ENCODE measurements around the gene ATRN. TPM values are rescaled to one million over a fixed set of nuclear protein-coding genes. Genes with fewer than 3 reads are reported as not detected.
"Not testable (repeated sequence)": the region's sequence is repeated elsewhere in the genome, so short reads cannot be mapped to it uniquely, and the experiment has no call there.

ATRN gene
- total RNA-seq, 1 donor from 2014 or later = 50.2 TPM

DNA sequence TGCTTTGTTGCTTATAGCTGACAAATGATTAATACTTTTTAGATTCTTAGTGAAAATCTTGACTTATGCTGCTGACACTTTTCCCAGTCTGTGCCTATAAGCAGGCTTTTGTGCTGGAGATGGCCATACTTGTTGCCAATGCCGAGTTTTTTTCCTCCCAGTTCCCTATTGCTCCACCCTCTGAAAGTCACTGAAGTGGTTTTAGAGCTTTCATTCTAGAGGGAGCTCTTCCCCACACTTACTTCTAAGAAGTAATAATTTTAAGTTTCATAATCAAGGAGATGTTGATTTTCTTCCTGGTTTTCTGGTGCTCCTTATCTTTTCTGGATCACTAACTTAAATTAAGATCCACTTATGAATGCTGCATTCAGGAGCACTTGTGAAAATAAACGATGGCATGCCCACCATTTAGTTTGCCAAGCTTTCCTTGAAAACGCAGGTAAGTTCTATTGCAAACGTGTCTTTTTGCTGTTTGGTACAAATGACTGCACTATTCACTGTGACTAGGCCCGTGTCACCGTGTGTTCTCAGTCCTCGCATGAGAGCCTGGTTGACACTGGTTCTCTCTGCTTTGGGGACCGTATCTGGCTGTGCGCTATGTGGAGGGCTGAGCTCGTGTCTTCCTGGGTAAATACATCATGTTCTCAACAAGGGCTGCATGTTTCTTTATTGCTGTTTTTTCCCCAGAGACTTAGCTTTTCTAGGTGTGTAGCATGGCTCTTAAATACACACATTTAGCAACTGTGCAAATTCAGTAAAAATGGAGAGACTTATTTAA is 142.2 kb downstream of the ATRN start:
- Mint-ChIP-seq H3K27ac (ENCODE audit: unreplicated experiment) (no peak overlapping the region), H3K4me3 (ENCODE audit: unreplicated experiment) (no peak overlapping the region), H3K4me1 (ENCODE audit: unreplicated experiment) (peaks cover 15% of the 10 kb centered on the region), H3K36me3 (ENCODE audit: unreplicated experiment) (peaks cover 23% of the 10 kb centered on the region), H3K9me3 (ENCODE audit: unreplicated experiment) (peaks cover 2% of the 10 kb centered on the region), H3K27me3 (ENCODE audit: unreplicated experiment) (no peaks in the 10 kb centered on the region)
- no peak for DNase-seq (ENCODE audit: extremely low spot score, unreplicated experiment)
- TF ChIP-seq, protein P1, sequence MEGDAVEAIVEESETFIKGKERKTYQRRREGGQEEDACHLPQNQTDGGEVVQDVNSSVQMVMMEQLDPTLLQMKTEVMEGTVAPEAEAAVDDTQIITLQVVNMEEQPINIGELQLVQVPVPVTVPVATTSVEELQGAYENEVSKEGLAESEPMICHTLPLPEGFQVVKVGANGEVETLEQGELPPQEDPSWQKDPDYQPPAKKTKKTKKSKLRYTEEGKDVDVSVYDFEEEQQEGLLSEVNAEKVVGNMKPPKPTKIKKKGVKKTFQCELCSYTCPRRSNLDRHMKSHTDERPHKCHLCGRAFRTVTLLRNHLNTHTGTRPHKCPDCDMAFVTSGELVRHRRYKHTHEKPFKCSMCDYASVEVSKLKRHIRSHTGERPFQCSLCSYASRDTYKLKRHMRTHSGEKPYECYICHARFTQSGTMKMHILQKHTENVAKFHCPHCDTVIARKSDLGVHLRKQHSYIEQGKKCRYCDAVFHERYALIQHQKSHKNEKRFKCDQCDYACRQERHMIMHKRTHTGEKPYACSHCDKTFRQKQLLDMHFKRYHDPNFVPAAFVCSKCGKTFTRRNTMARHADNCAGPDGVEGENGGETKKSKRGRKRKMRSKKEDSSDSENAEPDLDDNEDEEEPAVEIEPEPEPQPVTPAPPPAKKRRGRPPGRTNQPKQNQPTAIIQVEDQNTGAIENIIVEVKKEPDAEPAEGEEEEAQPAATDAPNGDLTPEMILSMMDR (IDR thresholded peaks at IDR 0.05) = no peak

DNA sequence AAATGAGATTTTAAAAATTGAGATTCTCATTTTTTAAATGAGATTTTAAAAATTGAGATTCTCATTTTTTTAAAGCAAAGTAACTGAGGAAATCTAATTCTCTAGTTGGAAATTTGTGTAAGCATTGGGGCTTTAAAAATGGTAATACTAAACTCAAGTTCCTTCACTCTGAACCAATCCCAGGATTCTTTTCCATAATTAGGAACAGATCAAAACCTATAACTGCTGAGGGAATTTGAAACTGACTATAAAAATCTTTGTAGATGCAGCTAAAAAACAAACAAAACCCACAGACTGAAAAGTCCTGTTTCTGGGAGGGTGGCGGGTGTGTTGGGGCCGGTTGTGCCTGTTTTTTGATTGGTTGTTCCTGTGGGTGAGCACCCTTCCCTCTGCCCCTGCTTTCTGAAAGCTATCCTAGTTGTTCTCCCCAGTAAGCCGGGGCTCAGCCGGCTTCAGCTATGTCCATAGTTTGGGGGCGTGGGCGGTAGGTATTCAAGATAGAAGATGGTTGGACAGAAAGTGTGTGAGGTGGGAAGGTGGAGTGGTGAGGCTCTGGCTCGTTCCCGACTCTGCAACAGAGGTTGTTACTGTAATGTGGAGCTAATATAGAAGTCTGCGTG is 143.1 kb downstream of the ATRN start:
- DNase-seq (ENCODE audit: extremely low spot score, unreplicated experiment) = no peak
- peak overlapping the region; percentile 35 for H3K27ac Mint-ChIP-seq (ENCODE audit: unreplicated experiment)

DNA sequence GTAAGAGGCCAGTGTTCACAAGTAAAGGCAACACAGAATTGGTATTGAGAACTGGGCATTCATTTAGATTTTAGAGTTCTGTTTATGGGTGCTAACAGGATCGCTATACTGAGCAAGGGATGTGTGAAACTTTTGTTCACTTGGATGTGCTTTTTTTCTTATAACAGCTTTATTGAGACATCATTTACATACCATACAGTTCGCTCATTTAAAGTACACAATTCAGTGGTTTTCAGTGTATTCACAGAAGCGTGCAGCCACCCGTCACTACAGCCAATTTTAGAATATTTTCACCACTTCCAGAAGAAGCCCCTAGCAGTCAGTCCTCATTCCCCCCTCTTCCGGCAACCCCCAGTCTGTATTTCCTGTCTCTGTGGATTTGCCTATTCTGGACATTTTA is 143.6 kb downstream of the ATRN start:
- TF ChIP-seq, protein P1 (IDR thresholded peaks at IDR 0.05) = no peak
- no peaks in the 10 kb centered on the region for H3K27me3 Mint-ChIP-seq (ENCODE audit: unreplicated experiment)
- no peak for DNase-seq (ENCODE audit: extremely low spot score, unreplicated experiment)
- peaks cover 15% of the 10 kb centered on the region for H3K4me1 Mint-ChIP-seq (ENCODE audit: unreplicated experiment)
- no peak overlapping the region for H3K4me3 Mint-ChIP-seq (ENCODE audit: unreplicated experiment)
- peaks cover 14% of the 10 kb centered on the region for H3K36me3 Mint-ChIP-seq (ENCODE audit: unreplicated experiment)
- H3K27ac Mint-ChIP-seq (ENCODE audit: unreplicated experiment) = peak overlapping the region; percentile 35
- no peaks in the 10 kb centered on the region for H3K9me3 Mint-ChIP-seq (ENCODE audit: unreplicated experiment)

More for the DNA sequence above, 143.1 kb downstream of the ATRN start:
- peaks cover 17% of the 10 kb centered on the region for H3K36me3 Mint-ChIP-seq (ENCODE audit: unreplicated experiment)
- no peaks in the 10 kb centered on the region for H3K9me3 Mint-ChIP-seq (ENCODE audit: unreplicated experiment)
- TF ChIP-seq, protein P1 (IDR thresholded peaks at IDR 0.05) = no peak
- no peak overlapping the region for H3K4me3 Mint-ChIP-seq (ENCODE audit: unreplicated experiment)
- H3K4me1 Mint-ChIP-seq (ENCODE audit: unreplicated experiment) = peaks cover 15% of the 10 kb centered on the region
- H3K27me3 Mint-ChIP-seq (ENCODE audit: unreplicated experiment) = no peaks in the 10 kb centered on the region

DNA sequence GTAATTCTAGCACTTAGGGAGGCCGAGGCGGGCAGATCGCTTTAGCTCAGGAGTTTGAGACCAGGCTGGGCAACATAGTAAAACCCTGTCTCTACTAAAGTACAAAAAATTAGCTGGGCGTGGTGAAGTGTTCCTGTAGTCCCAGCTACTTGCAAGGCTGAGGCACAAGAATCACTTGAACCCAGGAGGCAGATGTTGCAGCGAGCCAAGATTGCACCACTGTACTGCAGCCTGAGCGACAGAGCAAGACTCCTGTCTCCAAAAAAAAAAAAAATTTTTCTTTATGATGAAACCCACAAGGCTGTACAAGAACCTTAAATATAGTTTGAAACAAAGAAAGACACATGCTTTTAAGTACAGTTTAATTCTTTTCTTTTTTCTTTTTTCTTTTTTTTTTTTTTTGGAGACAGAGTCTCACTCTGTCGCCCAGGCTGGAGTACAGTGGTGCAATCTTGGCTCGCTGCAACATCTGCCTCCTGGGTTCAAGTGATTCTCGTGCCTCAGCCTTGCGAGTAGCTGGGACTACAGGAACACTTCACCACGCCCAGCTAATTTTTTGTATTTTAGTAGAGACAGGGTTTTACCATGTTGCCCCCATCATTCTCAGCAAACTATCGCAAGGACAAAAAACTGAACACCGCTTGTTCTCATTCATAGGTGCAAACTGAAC is 144.5 kb downstream of the ATRN start:
- H3K9me3 Mint-ChIP-seq (ENCODE audit: unreplicated experiment); DNase-seq (ENCODE audit: extremely low spot score, unreplicated experiment); H3K27ac Mint-ChIP-seq (ENCODE audit: unreplicated experiment); H3K27me3 Mint-ChIP-seq (ENCODE audit: unreplicated experiment); H3K4me3 Mint-ChIP-seq (ENCODE audit: unreplicated experiment): not testable (repeated sequence)
- Mint-ChIP-seq H3K4me1 (ENCODE audit: unreplicated experiment) (peaks cover 15% of the 10 kb centered on the region), H3K36me3 (ENCODE audit: unreplicated experiment) (peaks cover 12% of the 10 kb centered on the region)

DNA sequence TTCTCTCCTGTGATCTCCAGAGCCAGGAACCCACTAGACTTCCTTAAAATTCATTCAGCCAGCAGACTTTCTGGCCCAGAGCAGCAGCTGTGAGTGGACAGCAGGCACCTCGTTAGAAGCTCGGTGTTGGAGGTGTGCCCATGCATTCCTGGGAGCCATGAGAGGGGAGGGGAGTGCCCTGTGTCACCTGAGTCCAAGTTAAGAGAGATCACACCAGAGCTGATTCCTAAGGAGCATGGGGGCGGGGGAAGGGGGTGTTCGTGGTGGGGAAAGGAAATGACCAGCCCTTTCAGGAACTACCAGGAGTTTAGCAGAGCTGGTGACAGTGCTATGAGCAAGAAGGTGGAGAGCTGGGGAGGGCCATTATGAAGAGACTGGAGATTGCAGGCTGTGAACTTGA is 145.4 kb downstream of the ATRN start:
- Mint-ChIP-seq H3K4me3 (ENCODE audit: unreplicated experiment) (no peak overlapping the region), H3K4me1 (ENCODE audit: unreplicated experiment) (peaks cover 15% of the 10 kb centered on the region), H3K9me3 (ENCODE audit: unreplicated experiment) (no peaks in the 10 kb centered on the region), H3K36me3 (ENCODE audit: unreplicated experiment) (peaks cover 9% of the 10 kb centered on the region), H3K27me3 (ENCODE audit: unreplicated experiment) (no peaks in the 10 kb centered on the region), H3K27ac (ENCODE audit: unreplicated experiment) (no peak overlapping the region)
- DNase-seq (ENCODE audit: extremely low spot score, unreplicated experiment) = no peak
- TF ChIP-seq, protein P1 (IDR thresholded peaks at IDR 0.05) = no peak

All from osteocyte (in vitro differentiated cells).